ENCODE results near the gene USO1.
"Not testable (repeated sequence)": the region's sequence is repeated elsewhere in the genome, so short reads cannot be mapped to it uniquely, and the experiment has no call there.

Gene USO1

GRCh38 chr4:75843596-75843995 lies 119.2 kb downstream of the USO1 start:
- DNase-seq (ENCODE audit: low read depth in 2 of 2) = no peak

GRCh38 chr4:75844151-75844662 lies 119.8 kb downstream of the USO1 start:
- no peak for DNase-seq (ENCODE audit: low read depth in 2 of 2)

GRCh38 chr4:75845992-75846391 lies 121.6 kb downstream of the USO1 start:
- DNase-seq (ENCODE audit: low read depth in 2 of 2) = no peak

- not testable (repeated sequence) for DNase-seq (ENCODE audit: low read depth in 2 of 2)
Measured at GRCh38 chr4:75848171-75848760, 123.9 kb downstream of the USO1 start.

- DNase-seq (ENCODE audit: low read depth in 2 of 2) = no peak
Measured at GRCh38 chr4:75848891-75849290, 124.5 kb downstream of the USO1 start.

GRCh38 chr4:75849461-75849860 lies 125.1 kb downstream of the USO1 start:
- no peak for DNase-seq (ENCODE audit: low read depth in 2 of 2)

- no peak for DNase-seq (ENCODE audit: low read depth in 2 of 2)
Measured at GRCh38 chr4:75858721-75859120, 134.3 kb downstream of the USO1 start.

GRCh38 chr4:75860606-75861005 lies 136.2 kb downstream of the USO1 start:
- no peak for DNase-seq (ENCODE audit: low read depth in 2 of 2)

All from stimulated activated CD8-positive, alpha-beta memory T cell treated with anti-CD3 and anti-CD28 coated beads, Interleukin-7, amount 100 ng/mL, for 1 hour (primary cell).